ENCODE measurements around the gene CNBD2. TPM values are rescaled to one million over a fixed set of nuclear protein-coding genes. Genes with fewer than 3 reads are reported as not detected.

Gene CNBD2
- total and polyA plus RNA-seq, 10 of the 15 experiments (the other 5 are each of a cell fraction or from before 2014, with no cell fraction given), result 0.86 to 7.4 (median 4.6) TPM

- TF ChIP-seq CEBPZ (IDR thresholded peaks at IDR 0.05; ENCODE audit: low read depth, low read length) (no peak), HDAC6 (IDR thresholded peaks at IDR 0.05; ENCODE audit: unreplicated experiment) (no peak), PML (IDR thresholded peaks at IDR 0.05; ENCODE audit: low read length) (no peak), EGR1 (IDR thresholded peaks at IDR 0.05; ENCODE audit: borderline replicate concordance in 1 of 2, low read depth in 2 of 2, low read length in 2 of 2) (no peak), ZNF274 (IDR thresholded peaks at IDR 0.05; ENCODE audit: insufficient read depth, insufficient read length) (no peak), ZNF384 (IDR thresholded peaks at IDR 0.05; ENCODE audit: borderline replicate concordance, low read depth, low read length) (no peak), SIX5 (IDR thresholded peaks at IDR 0.05; ENCODE audit: low read depth, low read length, severe bottlenecking) (no peak), SMC3 (IDR thresholded peaks at IDR 0.05; ENCODE audit: borderline replicate concordance, low read length) (no peak), PAX5 (IDR thresholded peaks at IDR 0.05; ENCODE audit: borderline replicate concordance, low read depth, low read length) (no peak), USF2 (IDR thresholded peaks at IDR 0.05; ENCODE audit: borderline replicate concordance, low read depth, low read length) (no peak), FOXK2 (IDR thresholded peaks at IDR 0.05) (no peak), IRF5 (IDR thresholded peaks at IDR 0.05; ENCODE audit: borderline replicate concordance) (no peak), CBX5 (IDR thresholded peaks at IDR 0.05; ENCODE audit: low read depth) (no peak), CUX1 (IDR thresholded peaks at IDR 0.05; ENCODE audit: insufficient replicate concordance, low read depth, low read length) (no peak), ZZZ3 (IDR thresholded peaks at IDR 0.05; ENCODE audit: control insufficient read depth, insufficient read length, low read depth) (no peak)
Observed at GRCh38 chr20:36052117-36052513, 83.7 kb downstream of the CNBD2 start (continued).

Data from GM12878 (cell line).